HG03039 (cell line): ENCODE results near the gene LBHD2.

Experiments used
- ATAC-seq: cut with Tn5 transposase; IDR thresholded peaks from one replicate; pipeline ENCODE4 v1.9.1; 2021; ENCODE audit warnings: mild to moderate bottlenecking, moderate library complexity; ENCODE audit not compliant: unreplicated experiment

Gene LBHD2

GRCh38 chr14:103129301-103130016 lies 45.4 kb downstream of the LBHD2 start:
- no peak for ATAC-seq

DNA sequence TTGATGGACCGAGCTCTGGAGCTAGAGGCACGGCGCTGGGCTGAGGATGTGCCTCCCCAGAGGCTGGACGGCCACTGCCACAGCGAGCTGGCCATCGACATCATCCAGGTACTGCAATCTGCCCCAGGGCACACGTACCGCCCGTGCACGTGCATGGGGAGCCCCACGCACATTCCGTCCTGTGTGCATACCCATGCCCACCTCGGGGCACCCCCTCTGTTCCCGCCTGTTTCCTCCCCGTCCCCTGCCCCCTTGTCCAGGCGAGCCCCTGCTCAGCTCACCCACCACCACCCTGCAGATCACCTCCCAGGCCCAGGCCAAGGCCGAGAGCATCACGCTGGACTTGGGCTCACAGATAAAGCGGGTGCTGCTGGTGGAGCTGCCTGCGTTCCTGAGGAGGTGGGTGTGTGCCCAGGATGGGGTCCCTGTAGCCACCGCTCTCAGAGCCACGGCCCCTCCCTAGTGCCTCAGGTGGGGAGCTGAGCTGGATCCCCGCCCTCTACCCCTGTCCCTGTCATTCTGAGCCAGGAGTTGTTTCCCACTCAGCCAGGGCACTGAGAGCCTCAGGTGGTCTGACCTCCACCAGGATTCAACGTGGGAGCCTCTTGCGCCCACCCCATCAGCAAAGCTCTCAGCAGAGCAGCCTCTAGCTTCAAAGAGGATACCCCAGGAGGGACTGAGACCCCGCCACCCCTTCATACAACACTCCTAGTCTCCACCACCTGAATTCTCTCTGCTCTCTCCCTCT lies 46.2 kb downstream of the LBHD2 start:
- ATAC-seq = no peak

DNA sequence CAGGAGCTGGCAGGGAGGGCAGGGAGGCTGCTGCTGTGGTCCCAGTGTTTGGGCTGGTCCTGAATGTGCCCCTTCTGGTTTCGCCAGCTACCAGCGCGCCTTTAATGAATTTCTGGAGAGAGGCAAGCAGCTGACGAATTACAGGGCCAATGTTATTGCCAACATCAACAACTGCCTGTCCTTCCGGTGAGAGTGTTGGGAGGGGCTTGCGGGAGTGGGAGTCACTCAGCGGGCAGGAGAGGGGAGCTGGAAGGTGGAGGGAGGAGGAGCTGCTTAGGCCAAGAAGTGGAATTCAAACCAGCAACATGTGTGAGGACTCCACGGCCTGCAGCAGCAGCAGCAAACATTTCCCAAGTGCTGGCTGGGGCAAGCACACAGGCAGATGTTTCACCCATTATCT lies 47.0 kb downstream of the LBHD2 start:
- ATAC-seq = no peak

DNA sequence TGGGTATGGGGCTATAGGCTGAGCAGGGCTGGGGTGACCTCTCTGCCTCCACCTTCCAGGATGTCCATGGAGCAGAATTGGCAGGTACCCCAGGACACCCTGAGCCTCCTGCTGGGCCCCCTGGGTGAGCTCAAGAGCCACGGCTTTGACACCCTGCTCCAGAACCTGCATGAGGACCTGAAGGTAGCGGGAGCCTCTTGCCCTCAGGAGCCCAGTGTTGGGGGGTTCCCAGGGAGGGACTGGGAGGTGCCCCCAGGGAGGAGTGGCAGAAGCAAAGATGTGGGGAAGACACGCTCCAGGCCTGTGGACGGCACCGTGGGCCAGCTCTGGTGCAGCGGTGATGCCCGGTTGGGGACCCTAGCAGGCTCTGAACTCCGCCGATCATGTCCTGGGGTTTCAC lies 47.6 kb downstream of the LBHD2 start:
- ATAC-seq = no peak

GRCh38 chr14:103132381-103133209 lies 48.6 kb downstream of the LBHD2 start:
- ATAC-seq = no peak

- no peak for ATAC-seq
Measured at GRCh38 chr14:103133210-103134140, 49.5 kb downstream of the LBHD2 start.

DNA sequence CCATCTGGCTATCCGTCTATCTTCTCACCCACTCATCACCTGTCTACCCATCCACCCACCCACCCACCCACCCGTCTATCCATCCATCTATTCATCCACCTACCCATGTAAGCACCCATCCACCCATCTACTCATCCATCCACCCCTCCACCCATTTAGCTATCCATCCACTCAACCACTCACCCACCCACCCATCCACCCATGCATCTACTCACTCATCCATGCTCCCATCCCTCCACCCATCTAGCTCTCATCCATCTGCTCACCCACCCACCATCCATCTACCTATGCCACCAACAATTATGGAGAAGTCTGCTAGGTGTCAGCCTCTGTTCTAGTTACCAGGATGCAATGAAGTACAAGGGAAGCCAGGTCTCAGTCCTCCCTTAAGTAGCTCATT lies 50.4 kb downstream of the LBHD2 start:
- ATAC-seq = no peak

DNA sequence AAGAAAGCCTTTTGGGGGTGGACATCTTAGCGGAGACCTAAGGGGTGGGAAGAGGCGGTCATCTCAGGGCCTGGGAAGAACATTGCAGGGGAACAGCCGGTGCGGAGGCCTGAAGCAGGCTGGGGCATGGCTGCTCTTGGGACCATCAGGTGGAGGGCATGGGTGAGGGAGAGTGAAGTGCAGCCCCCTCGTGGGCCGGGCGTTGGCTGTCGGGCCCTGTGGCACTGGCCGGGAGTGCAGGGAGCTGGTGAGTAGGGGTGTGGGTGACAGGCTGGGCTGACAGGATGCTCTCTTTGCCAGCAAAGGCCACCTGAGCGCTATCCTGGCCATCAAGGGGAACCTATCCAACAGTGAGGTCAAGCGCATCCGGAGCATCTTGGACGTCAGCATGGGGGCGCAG lies 50.9 kb downstream of the LBHD2 start:
- no peak for ATAC-seq

- ATAC-seq = no peak
Measured at GRCh38 chr14:103135333-103136260, 51.6 kb downstream of the LBHD2 start.

GRCh38 chr14:103136388-103137271 lies 52.6 kb downstream of the LBHD2 start:
- ATAC-seq = no peak

- no peak for ATAC-seq
Measured at GRCh38 chr14:103137689-103138300, 53.8 kb downstream of the LBHD2 start.

- ATAC-seq = no peak
Measured at GRCh38 chr14:103138301-103139131, 54.5 kb downstream of the LBHD2 start.

DNA sequence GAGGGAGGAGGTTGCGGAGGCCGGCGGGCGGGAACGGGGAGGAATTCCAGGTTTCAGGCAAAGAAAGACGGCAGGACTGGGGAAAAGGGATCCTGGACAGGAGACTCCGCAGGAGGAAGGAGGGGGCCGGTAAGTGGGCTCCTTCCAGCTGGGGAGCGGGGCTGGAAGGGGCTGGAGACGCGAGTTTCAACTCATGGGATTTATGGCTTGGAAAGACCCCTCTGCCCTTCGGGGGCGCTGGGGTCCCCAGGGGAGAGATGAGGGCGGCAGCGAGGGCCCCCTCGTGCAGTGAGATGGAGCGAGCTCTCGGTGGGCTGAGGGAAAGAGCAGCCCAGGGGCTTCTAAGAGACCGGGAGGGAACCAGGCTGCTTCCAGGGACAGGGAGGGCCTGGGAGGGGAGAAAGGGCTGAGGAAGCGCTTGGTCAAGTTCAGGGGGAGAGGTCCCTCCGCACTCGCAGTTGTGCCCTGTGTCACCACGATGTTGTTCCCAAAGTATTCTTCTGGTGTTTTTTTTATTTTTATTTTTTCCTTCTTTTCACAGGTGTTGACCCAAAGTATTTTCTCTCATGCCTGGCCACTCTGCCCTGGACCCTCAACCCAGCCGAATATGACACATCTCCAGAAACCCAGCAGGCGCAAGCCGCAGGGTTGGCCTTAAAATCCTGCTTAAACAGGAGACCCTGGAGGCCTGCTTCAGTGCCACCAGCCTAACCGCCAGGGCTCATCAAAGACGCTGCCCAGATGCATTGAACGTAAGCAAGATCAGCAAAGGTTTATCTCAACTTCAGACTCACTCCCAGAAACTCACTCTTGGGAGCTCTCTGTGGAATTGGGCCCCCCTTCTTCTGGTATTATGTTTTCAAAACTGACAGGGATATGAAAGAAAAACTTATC lies 55.4 kb downstream of the LBHD2 start:
- ATAC-seq = no peak
